Parathyroid adenoma (tissue), 2 donors: ENCODE measurements around the gene ARFGEF2.

Experiments
- H2AFZ ChIP-seq: fragments of 300-600 bp; sonication (generic); one replicate; pipeline ENCODE4 v1.7.0; 2017; ENCODE audit warnings: antibody characterized with exemption, mild to moderate bottlenecking
- H3K27ac ChIP-seq: fragments of 300-600 bp; sonication (generic); one replicate; pipeline ENCODE4 v1.7.0; 2017
- H3K27me3 ChIP-seq: fragments of 300-600 bp; sonication (generic); one replicate; pipeline ENCODE4 v1.7.0; 2017; ENCODE audit warnings: low read length; ENCODE audit not compliant: control insufficient read depth, insufficient read depth
- H3K36me3 ChIP-seq: fragments of 300-600 bp; sonication (generic); one replicate; pipeline ENCODE4 v1.7.0; 2017; ENCODE audit warnings: low read length; ENCODE audit not compliant: control insufficient read depth, insufficient read depth
- H3K4me1 ChIP-seq: fragments of 300-600 bp; sonication (generic); one replicate; pipeline ENCODE4 v1.7.0; 2017; ENCODE audit warnings: control low read depth
- H3K4me2 ChIP-seq: fragments of 300-600 bp; sonication (generic); one replicate; pipeline ENCODE4 v1.7.0; 2017; ENCODE audit warnings: low read length
- H3K4me3 ChIP-seq: fragments of 300-600 bp; sonication (generic); one replicate; pipeline ENCODE4 v1.7.0; 2017; ENCODE audit warnings: low read depth, low read length
- H3K79me2 ChIP-seq: fragments of 300-600 bp; sonication (generic); one replicate; pipeline ENCODE4 v1.7.0; 2017; ENCODE audit warnings: control low read depth
- H3K9ac ChIP-seq: fragments of 300-600 bp; sonication (generic); one replicate; pipeline ENCODE4 v1.7.0; 2017; ENCODE audit warnings: mild to moderate bottlenecking
- H3K9me3 ChIP-seq: fragments of 300-600 bp; sonication (generic); one replicate; pipeline ENCODE4 v1.7.0; 2017; ENCODE audit warnings: low read length; ENCODE audit not compliant: control insufficient read depth
- TF ChIP-seq, protein P1 (sequence below): fragments of 300-600 bp; sonication (generic); IDR thresholded peaks from one replicate; pipeline ENCODE4 v1.7.0; 2017; ENCODE audit warnings: antibody characterized with exemption, mild to moderate bottlenecking
- donor health status: primary hyperparathyroidism.

The ARFGEF2 gene

DNA sequence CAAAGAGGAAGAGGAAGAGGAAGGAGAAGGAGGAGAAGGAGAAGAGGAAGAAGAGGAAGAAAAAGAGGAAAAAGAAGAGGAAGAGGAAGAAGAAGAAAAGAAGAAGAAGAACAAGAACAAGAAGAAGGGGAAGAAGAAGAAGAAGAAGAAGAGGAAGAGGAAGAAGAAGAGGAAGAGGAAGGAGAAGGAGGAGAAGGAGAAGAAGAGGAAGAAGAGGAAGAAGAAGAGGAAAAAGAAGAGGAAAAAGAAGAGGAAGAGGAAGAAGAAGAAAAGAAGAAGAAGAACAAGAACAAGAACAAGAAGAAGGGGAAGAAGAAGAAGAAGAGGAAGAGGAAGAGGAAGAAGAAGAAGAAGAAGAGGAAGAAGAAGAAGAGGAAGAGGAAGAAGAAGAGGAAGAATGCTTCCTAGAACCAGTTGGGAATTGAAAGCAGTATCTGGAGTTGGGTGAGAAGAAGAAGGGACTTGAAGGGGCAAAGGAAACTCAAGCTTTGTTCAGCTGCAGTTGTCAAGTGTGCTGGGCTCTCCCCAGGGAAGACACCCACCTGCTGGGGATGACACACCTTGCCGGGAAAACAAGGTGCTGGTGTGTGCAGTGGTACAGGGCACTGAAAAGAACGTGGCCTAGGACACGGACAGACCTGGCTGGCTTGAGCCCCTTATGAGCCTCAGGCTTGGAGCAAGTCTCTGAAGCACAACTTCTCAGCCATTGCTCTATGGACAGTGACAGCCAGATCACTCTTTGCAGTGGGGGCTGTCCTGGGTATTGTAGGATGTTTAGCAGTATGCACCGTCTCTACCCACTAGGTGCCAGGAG, 30.1 kb upstream of the ARFGEF2 start:
- H3K27me3 ChIP-seq = no peaks in the 10 kb centered on the region
- TF ChIP-seq, protein P1, sequence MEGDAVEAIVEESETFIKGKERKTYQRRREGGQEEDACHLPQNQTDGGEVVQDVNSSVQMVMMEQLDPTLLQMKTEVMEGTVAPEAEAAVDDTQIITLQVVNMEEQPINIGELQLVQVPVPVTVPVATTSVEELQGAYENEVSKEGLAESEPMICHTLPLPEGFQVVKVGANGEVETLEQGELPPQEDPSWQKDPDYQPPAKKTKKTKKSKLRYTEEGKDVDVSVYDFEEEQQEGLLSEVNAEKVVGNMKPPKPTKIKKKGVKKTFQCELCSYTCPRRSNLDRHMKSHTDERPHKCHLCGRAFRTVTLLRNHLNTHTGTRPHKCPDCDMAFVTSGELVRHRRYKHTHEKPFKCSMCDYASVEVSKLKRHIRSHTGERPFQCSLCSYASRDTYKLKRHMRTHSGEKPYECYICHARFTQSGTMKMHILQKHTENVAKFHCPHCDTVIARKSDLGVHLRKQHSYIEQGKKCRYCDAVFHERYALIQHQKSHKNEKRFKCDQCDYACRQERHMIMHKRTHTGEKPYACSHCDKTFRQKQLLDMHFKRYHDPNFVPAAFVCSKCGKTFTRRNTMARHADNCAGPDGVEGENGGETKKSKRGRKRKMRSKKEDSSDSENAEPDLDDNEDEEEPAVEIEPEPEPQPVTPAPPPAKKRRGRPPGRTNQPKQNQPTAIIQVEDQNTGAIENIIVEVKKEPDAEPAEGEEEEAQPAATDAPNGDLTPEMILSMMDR = no peak
- no peaks in the 10 kb centered on the region for H3K4me1 ChIP-seq
- no peaks in the 10 kb centered on the region for H3K36me3 ChIP-seq
- no peaks in the 10 kb centered on the region for H3K79me2 ChIP-seq
- no peak overlapping the region for H3K9ac ChIP-seq
- H2AFZ ChIP-seq = no peak overlapping the region
- no peak overlapping the region for H3K4me2 ChIP-seq
- H3K9me3 ChIP-seq = no peaks in the 10 kb centered on the region
- no peak overlapping the region for H3K4me3 ChIP-seq
- H3K27ac ChIP-seq = no peak overlapping the region

DNA sequence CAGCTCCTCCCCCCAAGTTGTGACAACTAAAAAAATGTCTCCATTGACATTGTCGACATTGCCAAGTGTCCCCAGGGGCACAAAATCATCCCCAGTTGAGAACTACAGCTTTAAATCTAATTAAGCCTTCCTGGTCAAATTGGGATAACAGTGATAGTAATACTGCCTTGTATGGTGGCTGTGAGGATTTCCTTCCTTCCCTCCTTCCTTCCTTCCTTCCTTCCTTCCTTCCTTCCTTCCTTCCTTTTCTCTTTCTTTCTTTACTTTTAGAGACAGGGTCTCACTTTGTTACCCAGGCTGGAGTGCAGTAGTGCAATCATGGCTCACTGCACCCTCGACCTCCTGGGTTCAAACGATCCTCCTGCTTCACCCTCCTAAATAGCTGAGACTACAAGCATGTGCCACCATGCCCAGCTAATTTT, 29.5 kb upstream of the ARFGEF2 start:
- TF ChIP-seq, protein P1 = no peak
- H3K27me3 ChIP-seq = no peaks in the 10 kb centered on the region
- no peaks in the 10 kb centered on the region for H3K9me3 ChIP-seq
- H3K4me3 ChIP-seq = no peak overlapping the region
- H3K9ac ChIP-seq = no peak overlapping the region
- H2AFZ ChIP-seq = no peak overlapping the region
- H3K4me1 ChIP-seq = no peaks in the 10 kb centered on the region
- H3K4me2 ChIP-seq = no peak overlapping the region
- H3K36me3 ChIP-seq = no peaks in the 10 kb centered on the region
- H3K79me2 ChIP-seq = no peaks in the 10 kb centered on the region
- no peak overlapping the region for H3K27ac ChIP-seq

DNA sequence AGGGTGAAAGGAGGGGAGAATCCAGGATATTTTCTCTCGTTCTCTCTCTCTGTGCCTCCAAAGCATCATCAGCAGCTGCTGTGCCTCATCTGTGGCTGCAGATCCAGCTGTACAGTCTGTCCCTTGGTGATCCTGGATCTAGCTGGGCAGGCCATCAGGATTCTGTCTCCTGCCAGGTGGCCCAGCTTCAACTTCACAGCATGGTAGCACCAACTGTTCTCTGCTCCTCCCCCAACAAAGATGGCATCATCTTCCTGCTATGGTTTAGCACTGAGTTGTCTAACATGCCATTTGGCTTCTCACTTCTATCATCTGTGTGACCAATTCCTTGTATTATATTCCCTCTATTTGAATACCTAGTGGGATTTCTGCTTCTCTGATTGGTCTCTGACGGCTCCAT, 28.6 kb upstream of the ARFGEF2 start:
- no peaks in the 10 kb centered on the region for H3K27me3 ChIP-seq
- H3K9me3 ChIP-seq = no peaks in the 10 kb centered on the region
- no peak overlapping the region for H3K4me3 ChIP-seq
- H3K9ac ChIP-seq = no peak overlapping the region
- no peak overlapping the region for H3K27ac ChIP-seq
- H3K36me3 ChIP-seq = no peaks in the 10 kb centered on the region
- no peaks in the 10 kb centered on the region for H3K4me1 ChIP-seq
- TF ChIP-seq, protein P1 = no peak
- H3K4me2 ChIP-seq = no peak overlapping the region
- H3K79me2 ChIP-seq = no peaks in the 10 kb centered on the region
- no peak overlapping the region for H2AFZ ChIP-seq

DNA sequence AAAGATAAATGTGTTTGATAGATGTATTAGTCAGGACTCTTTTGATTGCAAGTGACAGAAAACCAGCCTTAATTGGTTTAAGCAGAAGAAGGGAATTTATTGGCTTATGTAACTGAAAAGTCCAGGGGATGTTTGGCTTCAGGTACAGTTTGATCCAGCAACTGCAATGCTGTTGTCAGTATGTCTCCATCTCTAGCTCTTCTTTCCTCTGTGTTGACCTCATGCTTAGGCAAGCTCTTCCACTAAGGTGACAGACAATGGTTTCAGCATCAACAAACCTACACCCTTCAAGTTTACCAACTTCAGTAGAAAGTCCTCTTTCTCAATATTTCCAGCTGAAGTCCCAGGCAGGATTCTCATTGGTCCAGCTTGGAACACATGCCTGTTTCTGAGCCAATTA, 28.1 kb upstream of the ARFGEF2 start:
- H3K27ac ChIP-seq = no peak overlapping the region
- H3K4me2 ChIP-seq = no peak overlapping the region
- TF ChIP-seq, protein P1 = no peak
- no peaks in the 10 kb centered on the region for H3K9me3 ChIP-seq
- no peaks in the 10 kb centered on the region for H3K27me3 ChIP-seq
- no peaks in the 10 kb centered on the region for H3K79me2 ChIP-seq
- no peak overlapping the region for H3K9ac ChIP-seq
- H3K36me3 ChIP-seq = no peaks in the 10 kb centered on the region
- no peak overlapping the region for H2AFZ ChIP-seq
- H3K4me3 ChIP-seq = no peak overlapping the region
- H3K4me1 ChIP-seq = no peaks in the 10 kb centered on the region
